Measurements from ENCODE around the gene ASTN2. TPM values are rescaled to one million over a fixed set of nuclear protein-coding genes. Genes with fewer than 3 reads are reported as not detected.

The ASTN2 gene
- total RNA-seq, 1 experiment from 2014 or later: 6.8 TPM

DNA sequence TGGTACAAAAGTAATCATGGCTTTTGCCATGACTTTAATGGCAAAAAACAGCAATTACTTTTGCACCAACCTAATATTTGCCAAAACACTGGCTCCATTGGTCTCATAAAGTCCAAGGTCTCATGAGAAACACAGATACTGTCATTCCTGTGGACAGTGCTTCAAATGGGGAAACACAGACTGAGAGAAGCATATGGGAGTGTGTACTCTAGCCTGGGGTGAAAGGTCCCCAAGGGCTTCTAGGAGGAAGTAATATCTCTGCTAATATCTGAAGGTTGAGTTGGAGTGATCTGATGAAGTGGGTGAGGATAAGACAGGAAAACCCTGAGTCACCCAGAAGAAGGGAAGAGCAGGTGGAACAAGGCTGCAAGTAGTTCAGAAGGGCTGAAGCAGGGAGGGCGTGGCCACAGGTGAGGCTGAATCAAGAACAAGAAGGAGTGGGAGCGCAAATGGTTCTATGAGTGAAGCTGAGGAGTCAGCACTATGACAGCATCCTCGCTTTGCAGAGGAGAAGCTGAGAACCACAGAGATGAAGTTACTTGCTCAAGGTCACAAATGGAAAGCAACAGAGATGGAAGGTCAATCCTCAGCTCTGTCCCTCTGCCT lies 164.1 kb downstream of the ASTN2 start:
- DNase-seq (ENCODE audit: low spot score): no peak

GRCh38 chr9:117249799-117250198 lies 165.1 kb downstream of the ASTN2 start:
- no peak for DNase-seq (ENCODE audit: low spot score)

GRCh38 chr9:117247266-117247665 lies 167.6 kb downstream of the ASTN2 start:
- DNase-seq (ENCODE audit: low spot score): no peak

- no peak for DNase-seq (ENCODE audit: low spot score)
These were observed 169.6 kb downstream of the ASTN2 start for GRCh38 chr9:117245175-117245829.

- DNase-seq (ENCODE audit: low spot score): no peak
These were observed 172.8 kb downstream of the ASTN2 start for GRCh38 chr9:117242082-117242481.

DNA sequence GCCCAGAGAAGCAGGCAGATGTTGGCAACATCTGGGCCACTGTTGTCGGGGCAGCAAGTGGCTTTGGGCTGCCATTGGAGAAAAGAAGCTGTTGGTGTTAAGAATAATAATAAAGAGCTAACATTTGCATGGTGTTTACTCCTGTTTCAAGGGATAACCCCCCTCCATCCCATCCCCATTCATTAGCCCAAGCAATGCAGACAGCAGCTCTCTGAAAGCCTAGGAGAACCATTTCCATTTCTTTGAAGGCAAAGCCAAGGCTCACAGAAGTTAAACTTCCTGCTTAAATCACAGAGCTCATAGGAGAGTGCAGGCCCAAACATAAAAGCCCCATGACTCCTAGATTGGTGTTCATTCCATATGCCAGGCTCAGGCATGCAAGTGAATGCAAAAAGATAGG lies 175.4 kb downstream of the ASTN2 start:
- no peak for DNase-seq (ENCODE audit: low spot score)

DNA sequence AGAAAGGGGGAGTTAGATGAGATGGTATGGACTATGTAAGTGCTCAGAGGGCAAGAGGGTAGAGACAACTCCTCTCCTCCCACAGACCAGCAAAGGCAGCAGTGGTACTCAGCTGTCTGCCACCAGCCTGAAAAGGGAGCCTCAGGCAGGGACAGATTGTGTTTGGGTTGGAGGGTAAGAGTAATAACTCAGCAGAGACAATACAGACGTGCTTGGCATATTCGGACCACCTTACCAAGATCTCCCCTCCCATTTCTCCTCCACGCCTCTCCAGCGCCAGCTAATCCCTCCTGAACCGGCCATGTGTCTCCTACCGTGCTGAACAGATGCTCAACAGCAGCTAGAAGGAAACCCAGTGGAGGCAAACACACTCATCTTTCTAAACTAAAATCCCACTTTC lies 180.8 kb downstream of the ASTN2 start:
- DNase-seq (ENCODE audit: low spot score): no peak

GRCh38 chr9:117233016-117233415 lies 181.8 kb downstream of the ASTN2 start:
- DNase-seq (ENCODE audit: low spot score): no peak

DNA sequence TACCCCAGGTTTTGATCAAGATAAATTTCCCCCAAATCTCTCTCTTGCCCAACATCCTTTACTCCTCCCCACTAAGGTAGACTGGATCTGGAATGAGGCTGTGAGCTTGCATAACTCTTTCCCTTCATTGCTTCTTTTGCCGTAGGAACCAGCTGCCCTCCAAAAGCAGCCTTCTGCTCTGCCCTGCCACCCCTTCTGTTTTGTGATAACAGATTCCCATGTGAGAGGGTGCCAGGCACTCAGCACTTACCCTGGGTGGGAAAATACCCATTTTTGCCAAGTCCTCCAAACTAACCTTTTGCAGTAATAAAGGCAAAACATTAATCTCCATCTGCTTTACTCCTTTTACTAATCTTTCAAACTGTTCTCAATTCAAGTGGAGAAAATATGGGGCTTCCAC lies 182.6 kb downstream of the ASTN2 start:
- no peak for DNase-seq (ENCODE audit: low spot score)

DNA sequence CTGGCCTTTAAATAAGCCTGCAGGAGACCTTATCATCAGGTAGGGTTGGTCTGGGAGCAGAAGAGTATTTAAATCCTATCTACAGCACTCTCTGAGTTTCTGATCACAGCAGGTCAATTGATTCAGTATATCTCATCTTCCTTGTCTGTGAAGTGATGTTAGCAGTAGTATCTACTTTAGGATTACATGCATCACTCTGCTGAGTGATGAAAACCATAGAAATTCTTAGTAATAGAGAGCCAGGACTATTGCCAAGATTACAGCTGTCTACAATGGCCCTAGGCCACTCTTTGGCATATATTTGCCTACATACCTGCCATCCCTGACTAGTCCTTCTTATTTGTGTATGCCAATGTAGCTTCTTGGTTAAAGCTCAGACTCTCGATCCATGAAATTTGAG lies 183.8 kb downstream of the ASTN2 start:
- no peak for DNase-seq (ENCODE audit: low spot score)

GRCh38 chr9:117224695-117225094 lies 190.2 kb downstream of the ASTN2 start:
- no peak for DNase-seq (ENCODE audit: low spot score)

DNA sequence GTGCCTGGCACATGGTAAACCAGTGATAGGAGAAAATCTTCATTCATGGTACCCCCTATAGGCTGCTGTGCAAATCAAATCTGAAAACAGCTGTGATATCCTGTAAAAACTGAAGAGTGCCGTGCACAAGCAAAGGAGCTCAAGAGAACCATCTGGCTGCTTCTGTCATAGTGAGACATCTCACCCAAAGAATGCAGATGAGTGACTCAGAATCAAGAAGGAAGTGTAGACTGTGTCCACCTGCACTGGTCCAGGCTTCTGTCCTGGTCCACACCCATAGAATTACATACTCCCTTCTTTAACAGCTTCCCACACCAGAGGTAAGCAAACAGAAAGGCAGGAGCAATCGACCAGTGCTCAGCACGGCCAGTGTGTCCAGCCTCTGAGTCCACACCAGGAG lies 195.9 kb downstream of the ASTN2 start:
- no peak for DNase-seq (ENCODE audit: low spot score)

- DNase-seq (ENCODE audit: low spot score): no peak
These were observed 200.4 kb downstream of the ASTN2 start for GRCh38 chr9:117214416-117214815.

- no peak for DNase-seq (ENCODE audit: low spot score)
These were observed 203.6 kb downstream of the ASTN2 start for GRCh38 chr9:117211280-117211679.

- no peak for DNase-seq (ENCODE audit: low spot score)
These were observed 209.1 kb downstream of the ASTN2 start for GRCh38 chr9:117205806-117206205.

- DNase-seq (ENCODE audit: low spot score): no peak
These were observed 209.9 kb downstream of the ASTN2 start for GRCh38 chr9:117204971-117205370.

- no peak for DNase-seq (ENCODE audit: low spot score)
These were observed 223.2 kb downstream of the ASTN2 start for GRCh38 chr9:117191504-117192261.

GRCh38 chr9:117189121-117189520 lies 225.7 kb downstream of the ASTN2 start:
- DNase-seq (ENCODE audit: low spot score): no peak

DNA sequence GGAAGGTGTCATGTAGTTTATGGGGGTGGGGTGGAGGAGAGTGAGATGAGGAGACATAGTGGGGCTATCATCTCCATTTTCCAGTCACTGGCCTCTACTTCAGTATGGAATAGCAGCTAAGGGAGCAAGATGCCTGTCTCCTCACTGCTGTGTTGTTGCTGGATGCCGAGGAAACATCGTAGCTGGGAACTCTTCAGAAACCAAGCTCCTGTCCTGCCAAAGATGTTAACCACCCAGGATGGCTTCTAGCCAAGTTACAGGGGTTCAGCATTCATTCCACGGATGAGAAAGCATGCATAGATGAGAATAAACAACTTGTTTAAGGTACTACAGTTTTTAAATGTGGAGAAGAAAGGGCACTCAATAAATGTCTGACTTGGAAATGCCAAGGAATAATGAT lies 226.5 kb downstream of the ASTN2 start:
- no peak for DNase-seq (ENCODE audit: low spot score)

DNA sequence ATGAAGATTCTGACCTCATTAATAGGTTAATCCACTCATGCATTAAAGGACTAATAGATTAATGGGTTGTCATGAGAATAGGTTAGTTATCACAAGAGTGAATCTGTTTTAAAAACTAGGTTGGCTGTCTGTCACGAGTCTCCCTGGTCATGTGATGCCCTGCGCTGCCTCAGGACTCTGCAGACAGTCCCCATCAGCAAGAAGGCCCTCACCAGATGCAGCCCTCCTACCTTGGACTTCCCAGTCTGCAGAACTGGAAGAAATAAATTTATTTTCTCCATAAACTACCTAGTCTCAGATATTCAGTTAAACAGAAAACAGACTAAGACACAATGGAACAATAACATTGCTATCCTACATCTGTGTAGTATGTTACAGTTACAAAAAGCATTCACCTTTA lies 227.4 kb downstream of the ASTN2 start:
- DNase-seq (ENCODE audit: low spot score): no peak

DNA sequence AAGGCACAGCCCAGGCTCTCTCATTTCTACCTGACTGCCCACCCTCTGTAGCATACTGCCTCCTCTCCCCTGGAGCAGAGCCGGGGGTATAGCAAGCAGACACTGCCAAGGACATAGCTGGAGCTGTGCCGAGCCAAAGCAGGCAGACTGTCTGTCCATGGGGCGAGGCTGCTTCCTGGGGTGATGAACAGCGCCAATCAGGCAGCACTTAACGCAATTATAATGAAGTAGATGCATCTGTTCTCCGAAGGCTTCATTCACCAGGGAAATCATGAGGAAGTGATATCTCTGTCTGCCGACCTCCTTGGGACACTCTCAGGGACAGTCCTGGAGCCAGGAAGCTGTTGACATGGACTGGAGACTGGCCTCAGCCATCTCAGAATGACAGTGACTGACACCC lies 230.7 kb downstream of the ASTN2 start:
- no peak for DNase-seq (ENCODE audit: low spot score)

DNA sequence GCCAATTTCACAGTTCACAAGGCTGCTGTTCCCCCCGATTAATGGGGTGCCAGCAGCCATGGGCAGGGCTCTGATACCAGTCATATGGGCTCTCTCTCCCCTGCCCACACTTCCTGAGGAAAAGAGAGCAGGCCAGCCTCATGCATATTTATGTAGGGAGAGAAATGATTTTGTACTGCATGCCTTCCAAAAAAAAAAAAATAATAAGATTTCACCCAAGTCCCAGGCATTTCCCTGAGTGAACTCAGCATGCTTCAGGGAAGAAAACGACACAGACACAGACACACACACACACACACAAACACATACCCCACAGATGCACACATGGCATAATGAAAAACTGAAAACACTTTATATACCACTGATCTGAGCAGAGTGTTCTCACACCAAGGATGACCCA lies 232.8 kb downstream of the ASTN2 start:
- no peak for DNase-seq (ENCODE audit: low spot score)

GRCh38 chr9:117180896-117181445 lies 233.9 kb downstream of the ASTN2 start:
- no peak for DNase-seq (ENCODE audit: low spot score)

Measured in H4 (cell line).